B cell (primary cell): ENCODE data around the gene PISD. TPM values are rescaled to one million over a fixed set of nuclear protein-coding genes. Genes with fewer than 3 reads are reported as not detected.

ENCODE experiments used
- ATAC-seq: fragments of 200-7000 bp; cut with Tn5 transposase; one replicate; pipeline ENCODE4 v1.10.0; 2021; ENCODE audit warnings: low read depth, mild to moderate bottlenecking, moderate number of reproducible peaks, moderate library complexity
- CTCF ChIA-PET: fragments of 350-600 bp; sonication (Branson Sonifier 250); formaldehyde crosslinking; loops from one replicate; lab custom pipeline; 2021; ENCODE audit warnings: antibody characterized with exemption, inconsistent platforms; lab: Charles Lee
- POLR2A ChIA-PET: fragments of 350-600 bp; sonication (Branson Sonifier 250); formaldehyde crosslinking; loops from one replicate; lab custom pipeline; 2021; ENCODE audit warnings: antibody characterized with exemption; lab: Charles Lee
- DNase-seq: peaks from one replicate; pipeline ENCODE4 v3.0.0; 2013
- H2AFZ ChIP-seq: 2 replicates; pipeline ENCODE4 v1.6.1; 2012; ENCODE audit warnings: mild to moderate bottlenecking, low read depth, low read length; ENCODE audit not compliant: insufficient read depth, poor library complexity, severe bottlenecking
- H3K27ac ChIP-seq, 2 donors: 1 replicate in 1 of 2; 2 replicates in 1 of 2; pipeline ENCODE4 v1.5.1; 2012 to 2013; ENCODE audit warnings: low read length in 2 of 2, mild to moderate bottlenecking in 2 of 2, moderate library complexity in 1 of 2
- H3K27me3 ChIP-seq, 4 experiments: fragments of 200-600 bp in 1 of 4; sonication (generic) in 1 of 4; replicated peaks in 1 of 4; 1 replicate in 2 of 4; 2 replicates in 2 of 4; pipeline versions ENCODE4 v1.6.1 to v1.7.0; 2013 to 2016; ENCODE audit warnings: low read length in 3 of 4, mild to moderate bottlenecking in 2 of 4, mixed read lengths in 1 of 4, moderate library complexity in 1 of 4; ENCODE audit not compliant: insufficient read depth in 4 of 4, control insufficient read depth in 3 of 4; ENCODE audit errors: control extremely low read depth in 1 of 4
- H3K36me3 ChIP-seq, 2 experiments: replicated peaks in 1 of 2; 1 replicate in 1 of 2; 2 replicates in 1 of 2; pipeline versions ENCODE4 v1.6.1 to v1.7.1; 2013; ENCODE audit warnings: low read length in 1 of 2; ENCODE audit not compliant: insufficient read depth in 2 of 2, control insufficient read depth in 1 of 2; ENCODE audit errors: control extremely low read depth in 1 of 2, extremely low read depth in 1 of 2
- H3K4me1 ChIP-seq, 2 donors: fragments of 200-600 bp in 1 of 2; sonication (generic) in 1 of 2; 1 replicate in 1 of 2; 2 replicates in 1 of 2; pipeline versions ENCODE4 v1.5.1 to v1.6.1; 2013 to 2017; ENCODE audit warnings: low read length in 2 of 2; ENCODE audit not compliant: control insufficient read depth in 2 of 2, insufficient read depth in 2 of 2
- H3K4me2 ChIP-seq: replicated peaks from 2 replicates; pipeline ENCODE3; 2012; ENCODE audit warnings: mild to moderate bottlenecking, low read depth, low read length; ENCODE audit not compliant: poor library complexity, severe bottlenecking
- H3K4me3 ChIP-seq, 5 experiments: fragments of 200-600 bp in 1 of 5; sonication (generic) in 1 of 5; 1 replicate in 3 of 5; 2 replicates in 2 of 5; pipeline versions ENCODE4 v1.5.1 to v1.7.0; 2011 to 2016; ENCODE audit warnings: low read length in 4 of 5, mild to moderate bottlenecking in 4 of 5, low read depth in 2 of 5, control low read depth in 1 of 5, moderate library complexity in 1 of 5; ENCODE audit not compliant: insufficient read depth in 1 of 5; ENCODE audit errors: control extremely low read depth in 1 of 5, extremely low read depth in 1 of 5
- H3K79me2 ChIP-seq: fragments of 200-600 bp; sonication (generic); one replicate; pipeline ENCODE4 v1.6.0; 2016; ENCODE audit warnings: low read length; ENCODE audit not compliant: control insufficient read depth, insufficient read depth
- H3K9ac ChIP-seq: fragments of 200-600 bp; sonication (generic); 2 replicates; pipeline ENCODE4 v1.6.1; 2017; ENCODE audit warnings: mild to moderate bottlenecking, low read length, moderate library complexity
- H3K9me3 ChIP-seq, 3 donors: one replicate each; pipeline versions ENCODE4 v1.6.1 to v1.7.1; 2013; ENCODE audit warnings: low read length in 2 of 3; ENCODE audit not compliant: control insufficient read depth in 2 of 3, insufficient read depth in 1 of 3; ENCODE audit errors: control extremely low read depth in 1 of 3
- H4K20me1 ChIP-seq: 2 replicates; pipeline ENCODE4 v1.6.0; 2012; ENCODE audit warnings: mild to moderate bottlenecking, low read length; ENCODE audit not compliant: insufficient read depth, control insufficient read depth, poor library complexity, severe bottlenecking
- H3K27ac Mint-ChIP-seq: one replicate; pipeline ENCODE4 v1.8.0; 2021; ENCODE audit warnings: mixed read lengths
- H3K27me3 Mint-ChIP-seq: one replicate; pipeline ENCODE4 v1.8.0; 2021; ENCODE audit warnings: mixed read lengths
- H3K4me1 Mint-ChIP-seq: one replicate; pipeline ENCODE4 v1.8.0; 2021; ENCODE audit warnings: mixed read lengths
- H3K4me3 Mint-ChIP-seq: one replicate; pipeline ENCODE4 v1.8.0; 2021; ENCODE audit warnings: mixed read lengths
- H3K9me3 Mint-ChIP-seq: one replicate; pipeline ENCODE4 v1.8.0; 2022; ENCODE audit warnings: mixed read lengths; ENCODE audit not compliant: insufficient read depth
- EZH2 ChIP-seq: IDR thresholded peaks from 2 replicates; pipeline ENCODE4 v1.6.1; 2012; ENCODE audit warnings: borderline replicate concordance, low read depth, mild to moderate bottlenecking, moderate library complexity, low read length; ENCODE audit not compliant: insufficient read depth, poor library complexity, severe bottlenecking
- WGBS: methylation state at CpG from one replicate; pipeline ENCODE4 v1.1.5; 2013; ENCODE audit warnings: missing lambda C conversion rate; ENCODE audit not compliant: insufficient coverage; 5-methylcytosine and 5-hydroxymethylcytosine counted together
- intact Hi-C: fragments of 100-400 bp; cut with micrococcal nuclease; formaldehyde crosslinking; loops from one replicate; pipeline ENCODE4 v1.10.0; 2022
- polyA plus RNA-seq: library from polyadenylated mRNA; depleted of rRNA; stranded (reverse); fragments of >200 nt; gene quantifications from 2 replicates; pipeline ENCODE4 v1.2.3, GENCODE V29; 2012
- total RNA-seq, 2 donors: library from RNA; stranded (reverse); fragments of 120-200 nt in 1 of 2; gene quantifications; 1 replicate in 1 of 2; 2 replicates in 1 of 2; pipeline versions ENCODE4 v1.2.3 to v1.2.4, GENCODE V29; 2013 to 2022
- TF ChIP-seq, protein P1 (sequence below): fragments of 200-600 bp; IDR thresholded peaks from one replicate; pipeline ENCODE4 v1.8.0; 2022; ENCODE audit warnings: antibody characterized with exemption, mild to moderate bottlenecking

PISD gene
- total and polyA plus RNA-seq, 2 donors (not counting 1 experiment from before 2014, with no cell fraction given), result 35.6 to 52.5 TPM

DNA sequence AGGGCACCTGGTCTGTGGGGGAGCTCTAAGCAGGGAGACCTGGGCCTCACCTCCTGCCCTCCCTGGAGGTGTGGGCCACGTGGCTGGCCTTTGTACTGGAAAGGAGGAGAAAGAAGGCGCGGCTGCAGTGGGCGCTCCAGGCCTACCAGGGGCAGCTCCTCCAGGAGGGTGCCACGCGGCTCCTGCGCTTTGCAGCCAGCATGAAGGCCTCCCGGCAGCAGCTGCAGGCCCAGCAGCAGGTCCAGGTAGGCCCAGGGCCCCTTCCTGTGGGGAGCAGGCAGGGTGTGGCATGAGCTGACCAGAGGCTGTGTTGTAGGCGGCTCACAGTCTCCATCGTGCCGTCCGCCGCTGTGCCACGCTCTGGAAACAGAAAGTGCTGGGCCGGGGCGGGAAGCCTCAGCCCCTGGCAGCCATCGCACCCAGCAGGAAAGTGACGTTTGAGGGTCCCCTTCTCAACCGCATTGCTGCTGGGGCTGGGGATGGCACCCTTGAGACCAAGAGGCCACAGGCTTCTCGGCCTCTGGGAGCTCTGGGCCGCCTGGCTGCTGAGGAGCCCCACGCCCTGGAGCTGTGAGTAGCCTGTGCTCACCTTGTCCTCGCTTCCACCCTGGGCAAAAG lies 48.6 kb downstream of the PISD start:
- Histone ChIP-seq H3K36me3 (peaks cover 0 to 34% of the 10 kb centered on the region in 2 experiments), H3K9me3 (no peaks in the 10 kb centered on the region), H3K27ac (no peak overlapping the region), H4K20me1 (no peaks in the 10 kb centered on the region), H3K79me2 (no peaks in the 10 kb centered on the region), H3K4me1 (peaks cover 17 to 29% of the 10 kb centered on the region in 2 donors), H2AFZ (no peak overlapping the region), H3K4me2 (no peak overlapping the region), H3K27me3 (no peaks in the 10 kb centered on the region), H3K9ac (no peak overlapping the region), H3K4me3 (no peak overlapping the region)
- no peak overlapping the region for H3K4me3 Mint-ChIP-seq
- WGBS, result 94% methylated on average over 22 of the region's 23 CpGs
- no peaks in the 10 kb centered on the region for H3K9me3 Mint-ChIP-seq
- H3K27me3 Mint-ChIP-seq, result no peaks in the 10 kb centered on the region
- no peak overlapping the region for H3K27ac Mint-ChIP-seq
- POLR2A ChIA-PET, result interaction anchor here (1.1 kb wide), 1 partner anchor 17 kb away, joined by 3 read pairs; no protein-coding TSS in a partner anchor
- H3K4me1 Mint-ChIP-seq, result peaks cover 32% of the 10 kb centered on the region
- CTCF ChIA-PET, result interaction anchor here (1.3 kb wide), 1 partner anchor 21 kb away, joined by 3 read pairs; no protein-coding TSS in a partner anchor
- DNase-seq (no peak), ATAC-seq (no peak)
- TF ChIP-seq, protein P1, sequence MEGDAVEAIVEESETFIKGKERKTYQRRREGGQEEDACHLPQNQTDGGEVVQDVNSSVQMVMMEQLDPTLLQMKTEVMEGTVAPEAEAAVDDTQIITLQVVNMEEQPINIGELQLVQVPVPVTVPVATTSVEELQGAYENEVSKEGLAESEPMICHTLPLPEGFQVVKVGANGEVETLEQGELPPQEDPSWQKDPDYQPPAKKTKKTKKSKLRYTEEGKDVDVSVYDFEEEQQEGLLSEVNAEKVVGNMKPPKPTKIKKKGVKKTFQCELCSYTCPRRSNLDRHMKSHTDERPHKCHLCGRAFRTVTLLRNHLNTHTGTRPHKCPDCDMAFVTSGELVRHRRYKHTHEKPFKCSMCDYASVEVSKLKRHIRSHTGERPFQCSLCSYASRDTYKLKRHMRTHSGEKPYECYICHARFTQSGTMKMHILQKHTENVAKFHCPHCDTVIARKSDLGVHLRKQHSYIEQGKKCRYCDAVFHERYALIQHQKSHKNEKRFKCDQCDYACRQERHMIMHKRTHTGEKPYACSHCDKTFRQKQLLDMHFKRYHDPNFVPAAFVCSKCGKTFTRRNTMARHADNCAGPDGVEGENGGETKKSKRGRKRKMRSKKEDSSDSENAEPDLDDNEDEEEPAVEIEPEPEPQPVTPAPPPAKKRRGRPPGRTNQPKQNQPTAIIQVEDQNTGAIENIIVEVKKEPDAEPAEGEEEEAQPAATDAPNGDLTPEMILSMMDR, result no peak
- TF ChIP-seq EZH2, result no peak
- intact Hi-C loops, result no loop called here

DNA sequence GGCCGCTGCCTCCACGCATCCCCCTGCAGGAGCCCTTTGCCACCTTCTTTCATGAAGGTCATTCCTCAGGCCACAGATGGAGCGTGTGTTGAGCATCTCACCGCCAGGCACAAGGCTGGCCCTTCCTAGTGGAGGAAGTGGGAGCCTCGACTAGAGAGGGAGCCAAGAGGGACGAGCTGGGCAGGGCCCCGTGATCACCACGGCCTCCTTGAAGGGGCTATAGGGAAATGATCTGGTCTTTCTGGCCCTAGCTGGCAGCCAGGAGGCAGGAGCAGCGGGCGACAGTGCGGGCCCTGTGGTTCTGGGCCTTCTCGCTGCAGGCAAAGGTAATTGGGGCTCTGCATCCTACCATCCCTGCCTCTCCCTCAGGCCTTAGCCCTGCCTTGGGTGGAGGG lies 49.1 kb downstream of the PISD start:
- no peaks in the 10 kb centered on the region for H3K27me3 ChIP-seq
- TF ChIP-seq EZH2, result no peak
- TF ChIP-seq, protein P1, result no peak
- intact Hi-C loops, result no loop called here
- no peaks in the 10 kb centered on the region for H3K9me3 ChIP-seq
- Mint-ChIP-seq H3K27me3 (no peaks in the 10 kb centered on the region), H3K27ac (peak overlapping the region; percentile 32), H3K9me3 (no peaks in the 10 kb centered on the region), H3K4me3 (no peak overlapping the region), H3K4me1 (peaks cover 32% of the 10 kb centered on the region)
- WGBS, result 94% methylated on average over 8 of the region's 12 CpGs
- H3K4me3 ChIP-seq, result no peak overlapping the region
- no peak overlapping the region for H3K4me2 ChIP-seq
- CTCF ChIA-PET, result interaction anchor here (1.3 kb wide), 1 partner anchor 22 kb away, joined by 3 read pairs; no protein-coding TSS in a partner anchor
- no peak overlapping the region for H3K9ac ChIP-seq
- ATAC-seq (no peak), DNase-seq (no peak)
- H2AFZ ChIP-seq, result no peak overlapping the region
- H4K20me1 ChIP-seq, result no peaks in the 10 kb centered on the region
- H3K27ac ChIP-seq, result no peak overlapping the region
- peaks cover 0 to 34% of the 10 kb centered on the region in 2 experiments for H3K36me3 ChIP-seq
- no peaks in the 10 kb centered on the region for H3K79me2 ChIP-seq
- POLR2A ChIA-PET, result interaction anchor here (1.1 kb wide), 1 partner anchor 18 kb away, joined by 3 read pairs; no protein-coding TSS in a partner anchor
- peaks cover 17 to 29% of the 10 kb centered on the region in 2 donors for H3K4me1 ChIP-seq
